GM18526 (cell line): ENCODE results near the gene CCSER2.

Experiments used
- POLR2A ChIP-seq: IDR thresholded peaks from 3 replicates; pipeline ENCODE4 v1.6.1; 2011; ENCODE audit not compliant: insufficient read length; ENCODE audit errors: extremely low read depth

The CCSER2 gene

GRCh38 chr10:84398696-84399095 lies 70.3 kb downstream of the CCSER2 start:
- no peak for TF ChIP-seq POLR2A

DNA sequence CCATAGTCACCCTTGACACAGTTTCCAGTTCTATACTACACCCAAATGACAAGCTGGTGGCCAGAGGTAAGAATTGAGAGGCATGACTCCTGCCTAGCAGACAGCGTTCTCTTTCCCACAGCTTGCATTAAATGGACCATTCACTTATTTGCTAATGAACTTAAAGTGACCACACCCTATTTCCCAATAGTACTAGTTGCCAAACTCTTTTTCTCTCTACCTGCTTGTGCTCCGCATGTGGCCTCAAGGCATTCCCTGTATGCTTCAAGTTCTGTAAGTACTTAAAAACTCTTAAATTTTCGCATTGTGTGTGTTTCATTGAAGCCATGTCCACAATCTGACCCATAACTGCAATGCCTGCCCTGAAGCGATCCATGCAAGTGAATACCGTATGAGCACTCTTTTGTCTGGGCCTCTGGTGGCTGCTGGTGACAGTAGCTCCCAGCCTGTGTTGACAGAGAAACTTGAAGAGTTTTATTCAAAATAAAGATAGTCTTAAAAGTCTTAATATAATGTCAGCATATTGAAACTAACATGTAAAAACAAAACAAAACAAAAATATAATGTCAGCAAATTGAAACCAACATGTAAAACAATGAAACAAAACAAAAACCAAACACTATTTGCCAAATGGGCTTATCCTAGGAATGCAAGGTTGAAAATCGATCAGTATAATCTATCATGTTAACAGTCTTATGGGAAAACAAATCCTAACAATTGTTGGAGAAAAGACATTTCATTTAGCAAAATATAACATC lies 73.6 kb downstream of the CCSER2 start:
- TF ChIP-seq POLR2A, result no peak

GRCh38 chr10:84404783-84405182 lies 76.4 kb downstream of the CCSER2 start:
- no peak for TF ChIP-seq POLR2A

- no peak for TF ChIP-seq POLR2A
Measured at GRCh38 chr10:84405662-84406061, 77.3 kb downstream of the CCSER2 start.

GRCh38 chr10:84406561-84406960 lies 78.2 kb downstream of the CCSER2 start:
- no peak for TF ChIP-seq POLR2A

- TF ChIP-seq POLR2A, result no peak
Measured at GRCh38 chr10:84407388-84408049, 79.1 kb downstream of the CCSER2 start.

DNA sequence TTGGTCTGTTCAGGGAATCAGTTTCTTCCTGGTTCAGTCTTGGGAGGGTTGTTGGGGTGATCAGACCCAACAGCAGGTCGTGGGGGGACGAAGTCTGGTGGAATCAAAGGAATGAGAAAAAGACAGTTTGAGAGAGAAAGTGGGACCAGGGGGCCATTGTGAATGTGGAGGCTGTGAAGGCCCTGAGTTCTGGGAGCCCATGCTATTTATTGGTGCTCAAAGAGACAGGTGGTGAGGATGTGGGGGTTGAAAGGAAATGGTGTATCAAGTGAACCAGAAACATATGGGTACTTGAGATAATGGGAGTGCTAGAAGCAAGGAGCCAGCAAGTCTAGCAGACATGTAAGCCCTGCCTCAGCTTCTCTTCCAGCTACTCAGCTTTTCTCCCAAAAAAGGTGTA lies 84.1 kb downstream of the CCSER2 start:
- TF ChIP-seq POLR2A, result no peak

DNA sequence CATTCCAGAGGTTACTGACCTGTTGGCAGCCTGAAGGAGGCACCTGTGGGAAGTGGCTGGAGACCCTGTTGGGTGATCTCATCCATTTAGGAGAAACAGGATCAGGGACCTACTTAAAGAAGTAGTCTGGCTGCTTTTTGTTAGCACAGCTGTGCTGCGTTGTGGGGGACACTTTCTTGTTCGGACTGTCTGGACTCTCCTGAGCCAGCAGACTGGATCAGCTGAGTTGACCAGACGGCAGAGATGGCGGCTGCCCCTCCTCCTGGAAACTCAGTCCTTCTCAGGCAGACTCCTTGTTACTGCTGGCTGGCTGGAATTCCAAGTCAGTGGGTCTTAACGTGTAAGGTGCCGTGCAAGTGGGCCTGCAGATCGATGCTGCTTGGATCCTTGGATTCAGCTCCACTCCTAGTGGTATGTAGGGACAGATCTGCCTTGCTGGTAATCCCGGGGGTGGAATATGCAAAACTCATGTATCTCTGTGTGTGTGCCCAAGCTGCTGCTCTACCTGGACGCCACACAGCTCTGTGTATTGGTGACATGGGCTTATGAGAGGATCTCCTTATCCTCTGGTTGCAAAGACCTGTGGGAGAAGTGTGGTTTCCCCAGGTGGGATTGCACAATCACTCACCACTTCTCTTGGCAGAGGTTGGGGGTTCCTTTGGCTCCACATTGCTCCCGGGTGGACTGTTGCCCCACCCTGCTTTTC lies 87.3 kb downstream of the CCSER2 start:
- no peak for TF ChIP-seq POLR2A

GRCh38 chr10:84416245-84416555 lies 87.8 kb downstream of the CCSER2 start:
- no peak for TF ChIP-seq POLR2A

DNA sequence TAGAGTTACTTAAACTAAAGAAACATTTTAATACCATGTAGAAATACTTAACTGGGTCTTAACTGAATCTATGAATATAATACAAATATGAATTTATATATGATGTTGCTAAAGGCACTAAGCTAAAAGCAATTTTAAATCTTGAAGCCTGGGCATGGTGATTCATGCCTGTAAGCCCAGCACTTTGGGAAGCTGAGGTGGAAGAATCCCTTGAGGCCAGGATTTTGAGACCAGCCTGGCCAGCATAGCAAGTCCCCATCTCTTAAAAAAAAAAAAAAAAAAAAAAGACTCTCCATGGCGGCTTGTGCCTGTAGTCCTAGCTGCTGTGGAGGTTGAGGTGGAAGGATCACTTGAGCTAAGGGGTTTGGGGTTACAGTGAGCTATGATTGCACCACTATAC lies 95.3 kb downstream of the CCSER2 start:
- no peak for TF ChIP-seq POLR2A

GRCh38 chr10:84424731-84425167 lies 96.4 kb downstream of the CCSER2 start:
- TF ChIP-seq POLR2A, result no peak

GRCh38 chr10:84427903-84428650 lies 99.7 kb downstream of the CCSER2 start:
- TF ChIP-seq POLR2A, result no peak

GRCh38 chr10:84428711-84429110 lies 100.3 kb downstream of the CCSER2 start:
- TF ChIP-seq POLR2A, result no peak

DNA sequence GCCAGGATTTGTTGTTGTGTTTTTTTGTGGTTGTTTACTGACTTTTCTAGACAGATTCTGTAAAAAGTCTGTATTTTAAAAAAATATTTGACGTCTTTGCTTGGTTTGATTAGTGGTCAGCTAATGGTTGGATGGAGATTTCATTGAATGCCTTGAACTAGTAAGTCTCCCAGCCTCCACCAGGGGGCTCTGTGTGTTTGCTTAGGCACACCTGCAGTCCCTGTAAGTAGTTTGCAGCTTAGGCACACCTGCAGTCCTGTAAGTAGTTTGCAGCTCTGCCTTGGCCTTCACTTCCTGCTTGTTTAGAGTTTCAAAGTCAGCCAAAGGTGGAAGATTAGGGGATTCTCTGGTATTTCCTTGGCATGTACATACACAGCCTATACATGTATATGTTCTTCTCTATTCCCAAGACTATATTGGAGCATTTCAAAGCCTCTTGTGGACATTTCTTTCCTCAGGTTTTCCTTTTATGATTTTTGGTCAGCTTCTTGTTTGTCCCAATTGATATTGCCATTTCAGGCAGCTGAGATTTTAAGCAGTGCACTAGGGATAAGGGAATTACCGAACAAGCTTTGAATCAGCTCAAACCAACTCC lies 101.6 kb downstream of the CCSER2 start:
- TF ChIP-seq POLR2A, result no peak

GRCh38 chr10:84432891-84433290 lies 104.5 kb downstream of the CCSER2 start:
- no peak for TF ChIP-seq POLR2A

GRCh38 chr10:84440781-84441180 lies 112.4 kb downstream of the CCSER2 start:
- TF ChIP-seq POLR2A, result no peak
